IMR-90 (cell line): ENCODE data around the gene CTTN. TPM values are rescaled to one million over a fixed set of nuclear protein-coding genes. Genes with fewer than 3 reads are reported as not detected.

Source experiments
- ATAC-seq: fragments of 200-7000 bp; cut with Tn5 transposase; 2 replicates; pipeline ENCODE4 v1.9.1; 2020; ENCODE audit warnings: low read depth, mild to moderate bottlenecking, moderate library complexity
- BruUV-seq: library from RNA; stranded (reverse); fragments of 400-500 nt; replicated peaks from 2 replicates; lab custom pipeline; 2021; lab: Mats Ljungman, UMichigan
- CTCF ChIA-PET: fragments of 300-600 bp; formaldehyde crosslinking; extraction: SDS; loops from one replicate; lab custom pipeline; 2021; ENCODE audit warnings: antibody characterized with exemption; lab: Yijun Ruan, JAX
- POLR2A ChIA-PET: fragments of 300-600 bp; sonication (Branson Sonifier 250); formaldehyde crosslinking; loops from one replicate; lab custom pipeline; 2022; ENCODE audit warnings: antibody characterized with exemption; ENCODE audit not compliant: unreplicated experiment; lab: Charles Lee
- DNase-seq: peaks from one replicate; pipeline ENCODE4 v3.0.0; 2013
- H2AFZ ChIP-seq: replicated peaks from 2 replicates; pipeline ENCODE3; 2013; ENCODE audit warnings: low read length, mild to moderate bottlenecking; ENCODE audit not compliant: poor library complexity
- H2AK5ac ChIP-seq: 2 replicates; pipeline ENCODE4 v1.6.1; 2013; ENCODE audit warnings: low read depth, low read length, inconsistent platforms
- H2AK9ac ChIP-seq: replicated peaks from 2 replicates; pipeline ENCODE3; 2013; ENCODE audit warnings: mild to moderate bottlenecking, low read depth, low read length, moderate library complexity; ENCODE audit not compliant: poor library complexity
- H2BK120ac ChIP-seq: 2 replicates; pipeline ENCODE4 v1.6.1; 2013; ENCODE audit warnings: low read depth, low read length, inconsistent platforms
- H2BK15ac ChIP-seq: 3 replicates; pipeline ENCODE4 v1.6.1; 2013; ENCODE audit warnings: low read depth, low read length, inconsistent platforms
- H2BK20ac ChIP-seq: 2 replicates; pipeline ENCODE4 v1.6.1; 2013; ENCODE audit warnings: low read depth, mild to moderate bottlenecking, inconsistent platforms, low read length, moderate library complexity
- H2BK5ac ChIP-seq: 2 replicates; pipeline ENCODE4 v1.6.1; 2013; ENCODE audit warnings: mild to moderate bottlenecking, low read depth, low read length, inconsistent platforms; ENCODE audit not compliant: poor library complexity, severe bottlenecking
- H3K14ac ChIP-seq: replicated peaks from 2 replicates; pipeline ENCODE4 v1.6.1; 2013; ENCODE audit warnings: low read depth, low read length, inconsistent platforms
- H3K18ac ChIP-seq: 2 replicates; pipeline ENCODE4 v1.6.1; 2013; ENCODE audit warnings: low read depth, low read length, control low read depth
- H3K23ac ChIP-seq: 2 replicates; pipeline ENCODE4 v1.6.1; 2013; ENCODE audit warnings: low read depth, low read length, inconsistent platforms
- H3K27ac ChIP-seq: 2 replicates; pipeline ENCODE4 v1.5.1; 2013; ENCODE audit warnings: mild to moderate bottlenecking, control low read depth, low read length; ENCODE audit not compliant: insufficient read depth
- H3K27me3 ChIP-seq: 2 replicates; pipeline ENCODE4 v1.6.1; 2013; ENCODE audit warnings: low read length; ENCODE audit not compliant: control insufficient read depth, insufficient read depth
- H3K36me3 ChIP-seq: 2 replicates; pipeline ENCODE4 v1.6.1; 2013; ENCODE audit warnings: low read length, mixed read lengths; ENCODE audit not compliant: control insufficient read depth, insufficient read depth
- H3K4ac ChIP-seq: 2 replicates; pipeline ENCODE4 v1.6.1; 2013; ENCODE audit warnings: low read depth, low read length, inconsistent platforms
- H3K4me1 ChIP-seq: 2 replicates; pipeline ENCODE4 v1.6.1; 2013; ENCODE audit warnings: low read length, mixed read lengths; ENCODE audit not compliant: control insufficient read depth, insufficient read depth
- H3K4me2 ChIP-seq: 2 replicates; pipeline ENCODE4 v1.6.1; 2013; ENCODE audit warnings: low read depth, mild to moderate bottlenecking, control low read depth, low read length, moderate library complexity
- H3K4me3 ChIP-seq: 2 replicates; pipeline ENCODE4 v1.5.1; 2013; ENCODE audit warnings: low read depth, mild to moderate bottlenecking, control low read depth, low read length, moderate library complexity; ENCODE audit not compliant: insufficient read depth
- H3K56ac ChIP-seq: 2 replicates; pipeline ENCODE4 v1.6.1; 2013; ENCODE audit warnings: low read length, inconsistent platforms; ENCODE audit not compliant: insufficient read depth; ENCODE audit errors: extremely low read depth
- H3K79me1 ChIP-seq, 2 experiments: 2 replicates each; pipeline ENCODE4 v1.6.1; 2013; ENCODE audit warnings: low read length in 2 of 2, inconsistent platforms in 1 of 2, low read depth in 1 of 2
- H3K9ac ChIP-seq: 2 replicates; pipeline ENCODE4 v1.6.1; 2013; ENCODE audit warnings: low read depth, low read length, control low read depth
- H3K9me1 ChIP-seq: 2 replicates; pipeline ENCODE4 v1.6.1; 2013; ENCODE audit warnings: low read length, inconsistent platforms; ENCODE audit not compliant: insufficient read depth
- H3K9me3 ChIP-seq: 2 replicates; pipeline ENCODE4 v1.6.1; 2013; ENCODE audit warnings: low read length; ENCODE audit not compliant: control insufficient read depth, insufficient read depth
- H4K20me1 ChIP-seq: 2 replicates; pipeline ENCODE4 v1.6.1; 2013; ENCODE audit warnings: low read length, inconsistent platforms; ENCODE audit not compliant: insufficient read depth
- H4K5ac ChIP-seq: 2 replicates; pipeline ENCODE4 v1.6.1; 2013; ENCODE audit warnings: mild to moderate bottlenecking, low read depth, low read length, control low read depth
- H4K8ac ChIP-seq, 2 experiments: 2 replicates each; pipeline ENCODE4 v1.6.1; 2013; ENCODE audit warnings: low read depth in 2 of 2, low read length in 2 of 2, control low read depth in 1 of 2, inconsistent platforms in 1 of 2
- H4K91ac ChIP-seq: 2 replicates; pipeline ENCODE4 v1.6.1; 2013; ENCODE audit warnings: low read depth, low read length, inconsistent platforms; ENCODE audit not compliant: insufficient read depth
- BHLHE40 ChIP-seq: fragments of 150-350 bp; IDR thresholded peaks from 2 replicates; pipeline ENCODE4 v1.6.1; 2016; ENCODE audit warnings: mild to moderate bottlenecking, low read depth, low read length
- CEBPB ChIP-seq: IDR thresholded peaks from 2 replicates; pipeline ENCODE4 v1.6.1; 2012; ENCODE audit warnings: low read depth, low read length, improper control_type of control experiment
- CHD1 ChIP-seq: IDR thresholded peaks from 2 replicates; pipeline ENCODE4 v1.6.1; 2012; ENCODE audit warnings: low read depth, low read length, improper control_type of control experiment
- CTCF ChIP-seq: conservative IDR thresholded peaks from 2 replicates; pipeline ENCODE4 v1.5.1; 2012; ENCODE audit warnings: mild to moderate bottlenecking, low read depth, low read length, improper control_type of control experiment
- ELK1 ChIP-seq: fragments of 150-350 bp; IDR thresholded peaks from 2 replicates; pipeline ENCODE4 v1.6.1; 2016; ENCODE audit warnings: low read depth, mild to moderate bottlenecking, low read length, moderate library complexity, borderline replicate concordance
- FOS ChIP-seq: fragments of 150-350 bp; IDR thresholded peaks from 2 replicates; pipeline ENCODE4 v1.6.1; 2016; ENCODE audit warnings: low read depth, low read length
- MAFK ChIP-seq: IDR thresholded peaks from 2 replicates; pipeline ENCODE4 v1.6.1; 2012; ENCODE audit warnings: low read depth, low read length, improper control_type of control experiment
- MAZ ChIP-seq: IDR thresholded peaks from 2 replicates; pipeline ENCODE4 v1.6.1; 2012; ENCODE audit warnings: low read depth, mild to moderate bottlenecking, low read length, improper control_type of control experiment, moderate library complexity, borderline replicate concordance
- MXI1 ChIP-seq: IDR thresholded peaks from 2 replicates; pipeline ENCODE4 v1.6.1; 2012; ENCODE audit warnings: low read depth, mild to moderate bottlenecking, low read length, moderate library complexity, borderline replicate concordance
- POLR2A ChIP-seq: IDR thresholded peaks from 2 replicates; pipeline ENCODE4 v1.6.1; 2012; ENCODE audit warnings: mild to moderate bottlenecking, low read depth, low read length
- RCOR1 ChIP-seq: IDR thresholded peaks from 2 replicates; pipeline ENCODE4 v1.6.1; 2012; ENCODE audit warnings: mild to moderate bottlenecking, low read length, improper control_type of control experiment; ENCODE audit not compliant: insufficient replicate concordance
- RFX5 ChIP-seq: IDR thresholded peaks from 2 replicates; pipeline ENCODE4 v1.8.0; 2012; ENCODE audit warnings: low read depth, mild to moderate bottlenecking, low read length, moderate library complexity
- SMC3 ChIP-seq: fragments of 150-350 bp; IDR thresholded peaks from 2 replicates; pipeline ENCODE4 v1.6.1; 2016; ENCODE audit warnings: low read depth, mild to moderate bottlenecking, antibody characterized with exemption, low read length, moderate library complexity
- USF2 ChIP-seq: fragments of 150-350 bp; IDR thresholded peaks from 2 replicates; pipeline ENCODE4 v1.6.1; 2017; ENCODE audit warnings: mild to moderate bottlenecking, antibody characterized with exemption, low read length, low read depth
- WGBS, 2 experiments: methylation state at CpG; one replicate each; pipeline versions ENCODE4 v1.1.5 to v1.1.7; 2013; ENCODE audit warnings: missing lambda C conversion rate in 2 of 2; ENCODE audit not compliant: insufficient read length in 1 of 2; ENCODE audit errors: extremely low coverage in 2 of 2; 5-methylcytosine and 5-hydroxymethylcytosine counted together
- dilution Hi-C: fragments of 300-500 bp; cut with HindIII; formaldehyde crosslinking; loops from one replicate; pipeline ENCODE4 v1.14.3; 2018; ENCODE audit warnings: low sequenced_read_pairs; ENCODE audit not compliant: unreplicated experiment
- in situ Hi-C: fragments of 300-500 bp; cut with MboI; formaldehyde crosslinking; loops from 3 replicates; pipeline ENCODE4 v1.14.3; 2019; ENCODE audit warnings: low sequenced_read_pairs, inconsistent platforms, mixed read lengths
- intact Hi-C: fragments of 100-400 bp; cut with micrococcal nuclease; formaldehyde crosslinking; loops from 2 replicates; pipeline ENCODE4 v1.10.0; 2022
- polyA plus RNA-seq, 3 experiments: library from polyadenylated mRNA; depleted of rRNA; stranded (reverse); fragments of >200 nt; gene quantifications; 2 replicates each; pipeline ENCODE4 v1.2.3, GENCODE V29; 2012; ENCODE audit warnings: low replicate concordance in 1 of 3
- total RNA-seq: library from RNA; depleted of rRNA; stranded (reverse); fragments of >200 nt; gene quantifications from 2 replicates; pipeline ENCODE4 v1.2.3, GENCODE V29; 2012

CTTN gene
- total and polyA plus RNA-seq, 2 of the 4 experiments (the other 2 are of a cell fraction): 287 to 296 TPM

GRCh38 chr11:70485326-70486025 lies 87.1 kb downstream of the CTTN start:
- TF ChIP-seq FOS (no peak), MAZ (no peak), BHLHE40 (no peak), POLR2A (no peak), RFX5 (no peak), SMC3 (no peak), USF2 (no peak), RCOR1 (no peak), ELK1 (no peak), CTCF (no peak), CEBPB (no peak), MAFK (no peak), MXI1 (no peak), CHD1 (no peak)
- Histone ChIP-seq H3K14ac (no peak overlapping the region), H2BK20ac (no peak overlapping the region), H3K9ac (no peak overlapping the region), H3K36me3 (peaks cover 2% of the 10 kb centered on the region; the same call in 1 of the 2 replicates), H3K4ac (no peak overlapping the region), H3K27me3 (peaks cover 2% of the 10 kb centered on the region; the same call in 1 of the 2 replicates), H4K5ac (no peak overlapping the region), H4K91ac (no peak overlapping the region), H3K4me1 (peaks cover 7% of the 10 kb centered on the region), H3K56ac (no peak overlapping the region), H3K27ac (no peak overlapping the region), H2BK15ac (no peak overlapping the region), H3K18ac (no peak overlapping the region), H3K9me1 (peaks cover 3% of the 10 kb centered on the region; the same call in 1 of the 2 replicates), H3K4me3 (no peak overlapping the region), H2AFZ (no peak overlapping the region), H3K9me3 (peaks cover under 1% of the 10 kb centered on the region; the same call in 1 of the 2 replicates), H3K23ac (no peak overlapping the region), H3K4me2 (no peak overlapping the region), H3K79me1 (no peaks in the 10 kb centered on the region), H4K8ac (no peak overlapping the region), H2AK5ac (no peak overlapping the region), H4K20me1 (0 out of 2 replicates have a peak, but pooled peaks cover 3% of the 10 kb centered on the region), H2AK9ac (no peak overlapping the region), H2BK120ac (no peak overlapping the region), H2BK5ac (no peak overlapping the region)
- ChIA-PET CTCF (no interaction called here), POLR2A (no interaction called here)
- BruUV-seq: no TSS peak
- DNase-seq (no peak), ATAC-seq (no peak)
- intact Hi-C loops: no loop called here
- in situ Hi-C loops: no loop called here
- dilution Hi-C loops: no loop called here
- WGBS, 2 experiments: 80% methylated on average over 5 of the region's 31 CpGs; no CpG with 5 or more reads in 1 of the 2 experiments
